ENCODE results near the gene BCAT1. TPM values are rescaled to one million over a fixed set of nuclear protein-coding genes. Genes with fewer than 3 reads are reported as not detected.

Gene BCAT1
- total and polyA plus RNA-seq, 2 experiments from 2014 or later = 53.6 to 181 TPM

- TF ChIP-seq, protein P1, sequence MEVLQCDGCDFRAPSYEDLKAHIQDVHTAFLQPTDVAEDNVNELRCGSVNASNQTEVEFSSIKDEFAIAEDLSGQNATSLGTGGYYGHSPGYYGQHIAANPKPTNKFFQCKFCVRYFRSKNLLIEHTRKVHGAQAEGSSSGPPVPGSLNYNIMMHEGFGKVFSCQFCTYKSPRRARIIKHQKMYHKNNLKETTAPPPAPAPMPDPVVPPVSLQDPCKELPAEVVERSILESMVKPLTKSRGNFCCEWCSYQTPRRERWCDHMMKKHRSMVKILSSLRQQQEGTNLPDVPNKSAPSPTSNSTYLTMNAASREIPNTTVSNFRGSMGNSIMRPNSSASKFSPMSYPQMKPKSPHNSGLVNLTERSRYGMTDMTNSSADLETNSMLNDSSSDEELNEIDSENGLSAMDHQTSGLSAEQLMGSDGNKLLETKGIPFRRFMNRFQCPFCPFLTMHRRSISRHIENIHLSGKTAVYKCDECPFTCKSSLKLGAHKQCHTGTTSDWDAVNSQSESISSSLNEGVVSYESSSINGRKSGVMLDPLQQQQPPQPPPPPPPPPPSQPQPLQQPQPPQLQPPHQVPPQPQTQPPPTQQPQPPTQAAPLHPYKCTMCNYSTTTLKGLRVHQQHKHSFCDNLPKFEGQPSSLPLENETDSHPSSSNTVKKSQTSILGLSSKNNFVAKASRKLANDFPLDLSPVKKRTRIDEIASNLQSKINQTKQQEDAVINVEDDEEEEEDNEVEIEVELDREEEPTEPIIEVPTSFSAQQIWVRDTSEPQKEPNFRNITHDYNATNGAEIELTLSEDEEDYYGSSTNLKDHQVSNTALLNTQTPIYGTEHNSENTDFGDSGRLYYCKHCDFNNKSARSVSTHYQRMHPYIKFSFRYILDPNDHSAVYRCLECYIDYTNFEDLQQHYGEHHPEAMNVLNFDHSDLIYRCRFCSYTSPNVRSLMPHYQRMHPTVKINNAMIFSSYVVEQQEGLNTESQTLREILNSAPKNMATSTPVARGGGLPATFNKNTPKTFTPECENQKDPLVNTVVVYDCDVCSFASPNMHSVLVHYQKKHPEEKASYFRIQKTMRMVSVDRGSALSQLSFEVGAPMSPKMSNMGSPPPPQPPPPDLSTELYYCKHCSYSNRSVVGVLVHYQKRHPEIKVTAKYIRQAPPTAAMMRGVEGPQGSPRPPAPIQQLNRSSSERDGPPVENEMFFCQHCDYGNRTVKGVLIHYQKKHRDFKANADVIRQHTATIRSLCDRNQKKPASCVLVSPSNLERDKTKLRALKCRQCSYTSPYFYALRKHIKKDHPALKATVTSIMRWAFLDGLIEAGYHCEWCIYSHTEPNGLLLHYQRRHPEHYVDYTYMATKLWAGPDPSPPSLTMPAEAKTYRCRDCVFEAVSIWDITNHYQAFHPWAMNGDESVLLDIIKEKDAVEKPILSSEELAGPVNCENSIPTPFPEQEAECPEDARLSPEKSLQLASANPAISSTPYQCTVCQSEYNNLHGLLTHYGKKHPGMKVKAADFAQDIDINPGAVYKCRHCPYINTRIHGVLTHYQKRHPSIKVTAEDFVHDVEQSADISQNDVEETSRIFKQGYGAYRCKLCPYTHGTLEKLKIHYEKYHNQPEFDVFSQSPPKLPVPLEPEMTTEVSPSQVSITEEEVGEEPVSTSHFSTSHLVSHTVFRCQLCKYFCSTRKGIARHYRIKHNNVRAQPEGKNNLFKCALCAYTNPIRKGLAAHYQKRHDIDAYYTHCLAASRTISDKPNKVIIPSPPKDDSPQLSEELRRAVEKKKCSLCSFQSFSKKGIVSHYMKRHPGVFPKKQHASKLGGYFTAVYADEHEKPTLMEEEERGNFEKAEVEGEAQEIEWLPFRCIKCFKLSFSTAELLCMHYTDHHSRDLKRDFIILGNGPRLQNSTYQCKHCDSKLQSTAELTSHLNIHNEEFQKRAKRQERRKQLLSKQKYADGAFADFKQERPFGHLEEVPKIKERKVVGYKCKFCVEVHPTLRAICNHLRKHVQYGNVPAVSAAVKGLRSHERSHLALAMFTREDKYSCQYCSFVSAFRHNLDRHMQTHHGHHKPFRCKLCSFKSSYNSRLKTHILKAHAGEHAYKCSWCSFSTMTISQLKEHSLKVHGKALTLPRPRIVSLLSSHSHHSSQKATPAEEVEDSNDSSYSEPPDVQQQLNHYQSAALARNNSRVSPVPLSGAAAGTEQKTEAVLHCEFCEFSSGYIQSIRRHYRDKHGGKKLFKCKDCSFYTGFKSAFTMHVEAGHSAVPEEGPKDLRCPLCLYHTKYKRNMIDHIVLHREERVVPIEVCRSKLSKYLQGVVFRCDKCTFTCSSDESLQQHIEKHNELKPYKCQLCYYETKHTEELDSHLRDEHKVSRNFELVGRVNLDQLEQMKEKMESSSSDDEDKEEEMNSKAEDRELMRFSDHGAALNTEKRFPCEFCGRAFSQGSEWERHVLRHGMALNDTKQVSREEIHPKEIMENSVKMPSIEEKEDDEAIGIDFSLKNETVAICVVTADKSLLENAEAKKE (CRISPR knock-in tag; IDR thresholded peaks at IDR 0.05) = no peak
- TF ChIP-seq REST (IDR thresholded peaks at IDR 0.05; ENCODE audit: unreplicated experiment) (no peak), CREB1 (CRISPR knock-in tag; IDR thresholded peaks at IDR 0.05; ENCODE audit: low read depth) (no peak)
These were observed 29.4 kb downstream of the BCAT1 start (continued) for GRCh38 chr12:24919346-24920001.

- no peak overlapping the region for H3K27ac Mint-ChIP-seq
- no peak for DNase-seq (ENCODE audit: low spot score)
- H3K4me1 Mint-ChIP-seq = peaks cover 38% of the 10 kb centered on the region
- no peaks in the 10 kb centered on the region for H3F3A ChIP-seq (replicated peaks; ENCODE audit: low read depth)
- peaks cover 4% of the 10 kb centered on the region; the same call in 1 of the 2 replicates for H4K20me1 ChIP-seq (replicated peaks; ENCODE audit: insufficient read depth)
- H3K36me3 ChIP-seq (ENCODE audit: insufficient read depth) = no peaks in the 10 kb centered on the region
- no peaks in the 10 kb centered on the region for H3K27me3 ChIP-seq (ENCODE audit: insufficient read depth)
- ATAC-seq = no peak
- H3K36me3 Mint-ChIP-seq (ENCODE audit: low read depth) = peaks cover 31% of the 10 kb centered on the region
- no peak overlapping the region for H3K27ac ChIP-seq (ENCODE audit: low read depth)
- H3K4me2 ChIP-seq = no peak overlapping the region
- no peaks in the 10 kb centered on the region for H3K27me3 Mint-ChIP-seq (ENCODE audit: insufficient read depth, low read depth, poor library complexity)
- H3K79me2 ChIP-seq (replicated peaks; ENCODE audit: insufficient read depth) = peaks cover 100% of the 10 kb centered on the region
- no peak overlapping the region for H3K4me3 ChIP-seq
- H3K4me3 Mint-ChIP-seq = no peak overlapping the region
- H3K4me1 ChIP-seq (ENCODE audit: insufficient read depth) = 0 out of 2 replicates have a peak, but pooled peaks cover 7% of the 10 kb centered on the region
- no peaks in the 10 kb centered on the region for H3K9me3 Mint-ChIP-seq
- H2AFZ ChIP-seq = no peak overlapping the region
- no peaks in the 10 kb centered on the region for H3K9me2 ChIP-seq (ENCODE audit: insufficient read depth)
- TF ChIP-seq REST (IDR thresholded peaks at IDR 0.05; ENCODE audit: unreplicated experiment) (no peak), JUNB (IDR thresholded peaks at IDR 0.05; ENCODE audit: unreplicated experiment) (no peak), CTCF (conservative IDR thresholded peaks at IDR 0.05; ENCODE audit: low read depth in 2 of 2) (no peak), NANOG (IDR thresholded peaks at IDR 0.05; ENCODE audit: borderline replicate concordance) (no peak)
- TF ChIP-seq, protein P2, sequence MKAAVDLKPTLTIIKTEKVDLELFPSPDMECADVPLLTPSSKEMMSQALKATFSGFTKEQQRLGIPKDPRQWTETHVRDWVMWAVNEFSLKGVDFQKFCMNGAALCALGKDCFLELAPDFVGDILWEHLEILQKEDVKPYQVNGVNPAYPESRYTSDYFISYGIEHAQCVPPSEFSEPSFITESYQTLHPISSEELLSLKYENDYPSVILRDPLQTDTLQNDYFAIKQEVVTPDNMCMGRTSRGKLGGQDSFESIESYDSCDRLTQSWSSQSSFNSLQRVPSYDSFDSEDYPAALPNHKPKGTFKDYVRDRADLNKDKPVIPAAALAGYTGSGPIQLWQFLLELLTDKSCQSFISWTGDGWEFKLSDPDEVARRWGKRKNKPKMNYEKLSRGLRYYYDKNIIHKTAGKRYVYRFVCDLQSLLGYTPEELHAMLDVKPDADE (IDR thresholded peaks at IDR 0.05) = no peak
These were observed 30.3 kb downstream of the BCAT1 start for GRCh38 chr12:24918596-24918995.
